ENCODE data around the gene DCTPP1. TPM values are rescaled to one million over a fixed set of nuclear protein-coding genes. Genes with fewer than 3 reads are reported as not detected.
A peak's percentile ranks its signal among the peaks of the same experiment; 100 is the strongest.

DCTPP1 gene
- total and polyA plus RNA-seq, 2 of the 13 experiments (the other 11 are each of a cell fraction or from before 2014, with no cell fraction given) = 54.8 to 74.4 TPM

- 0 out of 2 replicates have a peak, but pooled peaks have one; percentile 35 for TF ChIP-seq ZNF142 (CRISPR knock-in tag; IDR thresholded peaks at IDR 0.05)
- peak; percentile 93 for TF ChIP-seq ZNF343 (CRISPR knock-in tag; IDR thresholded peaks at IDR 0.05)
- peak; percentile 64; the same call in 1 of the 2 replicates for TF ChIP-seq GMEB1 (CRISPR knock-in tag; IDR thresholded peaks at IDR 0.05; ENCODE audit: borderline replicate concordance)
- TF ChIP-seq KDM2A (CRISPR knock-in tag; IDR thresholded peaks at IDR 0.05; ENCODE audit: borderline replicate concordance, low read depth) = peak; percentile 97
- TF ChIP-seq ZNF710 (CRISPR knock-in tag; IDR thresholded peaks at IDR 0.05; ENCODE audit: borderline replicate concordance) = peak; percentile 94
- peak; percentile 67 for TF ChIP-seq TFDP2 (CRISPR knock-in tag; IDR thresholded peaks at IDR 0.05)
- peak; percentile 85 for TF ChIP-seq IRF2 (CRISPR knock-in tag; IDR thresholded peaks at IDR 0.05)
- TF ChIP-seq ZNF556 (CRISPR knock-in tag; IDR thresholded peaks at IDR 0.05; ENCODE audit: borderline replicate concordance) = peak; percentile 90
- TF ChIP-seq BCL6 (CRISPR knock-in tag; IDR thresholded peaks at IDR 0.05) = peak; percentile 40
- TF ChIP-seq ZNF790 (CRISPR knock-in tag; IDR thresholded peaks at IDR 0.05; ENCODE audit: borderline replicate concordance) = peak; percentile 75; the same call in 1 of the 2 replicates
- peak; percentile 76 for TF ChIP-seq NFYC (CRISPR knock-in tag; IDR thresholded peaks at IDR 0.05)
- no peak for TF ChIP-seq ZBTB3 (CRISPR knock-in tag; IDR thresholded peaks at IDR 0.05; ENCODE audit: borderline replicate concordance, low read depth)
- no peak for TF ChIP-seq RFXANK (CRISPR knock-in tag; IDR thresholded peaks at IDR 0.05)
These were observed 22.6 kb downstream of the DCTPP1 start, which contains the start of gene ZNF771 (continued) for GRCh38 chr16:30407102-30407803.

Data from HepG2 (cell line).